Measurements from ENCODE around the gene PGAM4.
"Not testable (repeated sequence)": the region's sequence is repeated elsewhere in the genome, so short reads cannot be mapped to it uniquely, and the experiment has no call there.

PGAM4 gene

DNA sequence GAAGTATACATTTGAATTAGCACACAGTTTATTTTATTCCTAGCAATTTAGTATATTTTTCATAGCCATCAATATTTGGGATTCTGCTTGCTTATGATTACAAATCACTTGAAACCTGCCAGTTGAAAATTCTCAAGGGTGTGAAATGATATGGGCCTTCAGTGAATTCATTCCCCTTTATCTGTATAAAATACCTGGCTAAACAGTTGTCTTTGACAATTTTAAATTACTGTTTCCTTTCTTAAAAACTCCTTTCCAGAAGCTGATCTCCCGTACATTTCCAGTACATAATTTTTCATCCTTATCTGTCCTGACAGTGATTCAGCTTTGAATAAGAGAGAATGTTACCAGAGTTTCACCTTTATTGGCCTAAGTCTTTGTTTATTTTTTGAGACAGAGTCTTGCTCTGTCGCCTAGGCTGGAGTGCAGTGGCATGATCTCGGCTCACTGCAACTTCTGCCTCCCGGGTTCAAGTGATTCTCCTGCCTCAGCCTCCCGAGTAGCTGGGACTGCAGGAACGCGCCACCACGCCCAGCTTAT is 45.0 kb downstream of the PGAM4 start:
- no peak for DNase-seq

DNA sequence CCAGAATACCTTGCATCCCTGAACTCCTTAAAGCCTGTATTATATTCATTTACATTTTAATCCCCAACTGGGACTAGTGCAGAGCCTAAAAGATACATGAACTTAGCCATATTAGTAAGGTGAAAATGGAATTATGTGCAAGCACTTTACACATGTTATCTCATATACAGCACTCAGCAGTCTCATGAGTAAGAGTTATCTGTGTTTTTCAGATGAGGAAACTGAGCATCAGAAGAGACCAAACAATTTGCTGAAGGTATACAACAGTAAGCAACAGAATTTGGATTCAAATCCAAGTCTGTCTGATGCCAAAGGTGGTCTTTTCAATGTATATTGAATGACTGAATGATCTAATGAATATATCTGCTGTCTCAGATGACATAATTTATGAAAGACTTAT is 46.7 kb downstream of the PGAM4 start:
- DNase-seq, result no peak

DNA sequence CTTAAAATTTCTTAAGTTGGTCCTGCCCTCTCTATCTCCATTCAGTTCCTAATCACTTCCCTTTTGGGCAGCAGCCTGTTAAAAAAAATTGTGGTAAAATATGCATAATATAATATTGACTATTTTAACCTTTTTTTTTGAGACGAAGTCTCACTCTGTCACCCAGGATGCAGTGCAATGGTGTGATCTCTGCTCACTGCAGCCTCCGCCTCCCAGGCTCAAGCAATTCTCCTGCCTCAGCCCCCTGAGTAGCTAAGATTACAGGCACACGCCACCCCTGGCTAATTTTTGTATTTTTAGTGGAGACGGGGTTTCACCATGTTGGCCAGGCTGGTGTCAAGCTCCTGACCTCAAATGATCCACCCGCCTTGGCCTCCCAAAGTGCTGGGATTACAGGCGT is 50.1 kb downstream of the PGAM4 start:
- not testable (repeated sequence) for DNase-seq

DNA sequence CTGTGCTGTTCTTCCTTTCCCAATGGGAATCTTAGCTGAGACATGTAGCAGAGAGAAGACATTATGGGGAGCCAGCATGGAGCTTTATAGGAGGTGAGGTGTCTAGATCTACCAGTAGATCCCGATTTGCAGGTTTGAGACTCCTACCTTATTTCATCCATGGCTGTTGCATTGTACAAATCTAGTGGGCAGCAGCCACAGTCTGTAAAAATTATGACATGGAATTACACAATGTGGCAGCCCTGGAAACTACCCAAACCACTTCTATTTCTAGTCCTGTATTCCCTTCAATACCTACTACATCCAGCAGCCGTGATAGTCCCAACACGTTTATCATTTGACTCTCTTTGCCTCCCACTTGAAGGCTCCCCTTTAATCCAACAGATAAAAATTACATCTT is 50.9 kb downstream of the PGAM4 start:
- no peak for DNase-seq

Measured in activated gamma-delta T cell (primary cell).